Measurements from ENCODE around the gene HS6ST3. TPM values are rescaled to one million over a fixed set of nuclear protein-coding genes. Genes with fewer than 3 reads are reported as not detected.

The HS6ST3 gene
- total RNA-seq, 3 donors from 2014 or later = not detected

GRCh38 chr13:96119921-96120320, 30.0 kb downstream of the HS6ST3 start:
- H3K36me3 Mint-ChIP-seq (ENCODE audit: insufficient read depth) = no peaks in the 10 kb centered on the region
- no peak overlapping the region for H3K4me3 Mint-ChIP-seq
- no peaks in the 10 kb centered on the region for H3K9me3 Mint-ChIP-seq
- H3K4me1 Mint-ChIP-seq (ENCODE audit: low read depth) = no peaks in the 10 kb centered on the region
- DNase-seq = no peak
- no peaks in the 10 kb centered on the region for H3K27me3 Mint-ChIP-seq (ENCODE audit: low read depth)
- no peak for ATAC-seq

- ATAC-seq = no peak
- Mint-ChIP-seq H3K9me3 (peaks cover 4% of the 10 kb centered on the region), H3K4me1 (ENCODE audit: low read depth) (no peaks in the 10 kb centered on the region), H3K36me3 (ENCODE audit: insufficient read depth) (no peaks in the 10 kb centered on the region), H3K4me3 (no peak overlapping the region), H3K27me3 (ENCODE audit: low read depth) (no peaks in the 10 kb centered on the region)
- no peak for DNase-seq
These were observed 41.0 kb downstream of the HS6ST3 start for GRCh38 chr13:96130818-96131340.

- H3K4me1 Mint-ChIP-seq (ENCODE audit: low read depth) = no peaks in the 10 kb centered on the region
- H3K36me3 Mint-ChIP-seq (ENCODE audit: insufficient read depth) = no peaks in the 10 kb centered on the region
- H3K4me3 Mint-ChIP-seq = no peak overlapping the region
- ATAC-seq (no peak), DNase-seq (no peak)
- no peaks in the 10 kb centered on the region for H3K27me3 Mint-ChIP-seq (ENCODE audit: low read depth)
- peaks cover 7% of the 10 kb centered on the region for H3K9me3 Mint-ChIP-seq
These were observed 51.1 kb downstream of the HS6ST3 start for GRCh38 chr13:96141032-96141431.

GRCh38 chr13:96159725-96160124, 69.8 kb downstream of the HS6ST3 start:
- Mint-ChIP-seq H3K27me3 (ENCODE audit: low read depth) (peaks cover 3% of the 10 kb centered on the region), H3K36me3 (ENCODE audit: insufficient read depth) (no peaks in the 10 kb centered on the region), H3K4me1 (ENCODE audit: low read depth) (no peaks in the 10 kb centered on the region), H3K9me3 (peaks cover 6% of the 10 kb centered on the region), H3K4me3 (no peak overlapping the region)
- DNase-seq = no peak
- no peak for ATAC-seq

- Mint-ChIP-seq H3K4me3 (no peak overlapping the region), H3K36me3 (ENCODE audit: insufficient read depth) (no peaks in the 10 kb centered on the region), H3K27me3 (ENCODE audit: low read depth) (peaks cover 3% of the 10 kb centered on the region), H3K9me3 (peaks cover 6% of the 10 kb centered on the region), H3K4me1 (ENCODE audit: low read depth) (no peaks in the 10 kb centered on the region)
- DNase-seq (no peak), ATAC-seq (no peak)
These were observed 71.2 kb downstream of the HS6ST3 start for GRCh38 chr13:96161141-96161540.

- Mint-ChIP-seq H3K9me3 (no peaks in the 10 kb centered on the region), H3K36me3 (ENCODE audit: insufficient read depth) (no peaks in the 10 kb centered on the region), H3K27me3 (ENCODE audit: low read depth) (no peaks in the 10 kb centered on the region), H3K4me3 (no peak overlapping the region), H3K4me1 (ENCODE audit: low read depth) (no peaks in the 10 kb centered on the region)
- ATAC-seq (no peak), DNase-seq (no peak)
These were observed 75.9 kb downstream of the HS6ST3 start for GRCh38 chr13:96165840-96166239.

- no peaks in the 10 kb centered on the region for H3K27me3 Mint-ChIP-seq (ENCODE audit: low read depth)
- H3K9me3 Mint-ChIP-seq = no peaks in the 10 kb centered on the region
- H3K36me3 Mint-ChIP-seq (ENCODE audit: insufficient read depth) = no peaks in the 10 kb centered on the region
- DNase-seq (no peak), ATAC-seq (no peak)
- no peak overlapping the region for H3K4me3 Mint-ChIP-seq
- H3K4me1 Mint-ChIP-seq (ENCODE audit: low read depth) = no peaks in the 10 kb centered on the region
These were observed 82.2 kb downstream of the HS6ST3 start for GRCh38 chr13:96172066-96172465.

GRCh38 chr13:96178759-96179158, 88.9 kb downstream of the HS6ST3 start:
- Mint-ChIP-seq H3K27me3 (ENCODE audit: low read depth) (no peaks in the 10 kb centered on the region), H3K4me3 (no peak overlapping the region), H3K9me3 (peaks cover 16% of the 10 kb centered on the region), H3K36me3 (ENCODE audit: insufficient read depth) (no peaks in the 10 kb centered on the region), H3K4me1 (ENCODE audit: low read depth) (no peaks in the 10 kb centered on the region)
- ATAC-seq (no peak), DNase-seq (no peak)

- no peak for ATAC-seq
- Mint-ChIP-seq H3K4me1 (ENCODE audit: low read depth) (no peaks in the 10 kb centered on the region), H3K27me3 (ENCODE audit: low read depth) (no peaks in the 10 kb centered on the region), H3K36me3 (ENCODE audit: insufficient read depth) (no peaks in the 10 kb centered on the region), H3K4me3 (no peak overlapping the region), H3K9me3 (peaks cover 16% of the 10 kb centered on the region)
- no peak for DNase-seq
These were observed 89.4 kb downstream of the HS6ST3 start for GRCh38 chr13:96179309-96179708.

GRCh38 chr13:96181911-96182310, 92.0 kb downstream of the HS6ST3 start:
- peaks cover 16% of the 10 kb centered on the region for H3K9me3 Mint-ChIP-seq
- no peak overlapping the region for H3K4me3 Mint-ChIP-seq

GRCh38 chr13:96185818-96186217, 95.9 kb downstream of the HS6ST3 start:
- Mint-ChIP-seq H3K9me3 (peaks cover 8% of the 10 kb centered on the region), H3K27me3 (ENCODE audit: low read depth) (no peaks in the 10 kb centered on the region), H3K4me1 (ENCODE audit: low read depth) (no peaks in the 10 kb centered on the region), H3K36me3 (ENCODE audit: insufficient read depth) (no peaks in the 10 kb centered on the region), H3K4me3 (no peak overlapping the region)
- ATAC-seq = no peak
- DNase-seq = no peak

More at GRCh38 chr13:96181911-96182310, 92.0 kb downstream of the HS6ST3 start:
- DNase-seq = no peak
- ATAC-seq = no peak
- H3K27me3 Mint-ChIP-seq (ENCODE audit: low read depth) = no peaks in the 10 kb centered on the region
- H3K36me3 Mint-ChIP-seq (ENCODE audit: insufficient read depth) = no peaks in the 10 kb centered on the region
- H3K4me1 Mint-ChIP-seq (ENCODE audit: low read depth) = no peaks in the 10 kb centered on the region

- Mint-ChIP-seq H3K36me3 (ENCODE audit: insufficient read depth) (no peaks in the 10 kb centered on the region), H3K4me3 (no peak overlapping the region), H3K27me3 (ENCODE audit: low read depth) (no peaks in the 10 kb centered on the region), H3K4me1 (ENCODE audit: low read depth) (no peaks in the 10 kb centered on the region), H3K9me3 (no peaks in the 10 kb centered on the region)
- ATAC-seq (no peak), DNase-seq (no peak)
These were observed 101.5 kb downstream of the HS6ST3 start for GRCh38 chr13:96191367-96191766.

- H3K36me3 Mint-ChIP-seq (ENCODE audit: insufficient read depth) = no peaks in the 10 kb centered on the region
- ATAC-seq (no peak), DNase-seq (no peak)
- H3K27me3 Mint-ChIP-seq (ENCODE audit: low read depth) = no peaks in the 10 kb centered on the region
- H3K9me3 Mint-ChIP-seq = peaks cover 3% of the 10 kb centered on the region
- H3K4me1 Mint-ChIP-seq (ENCODE audit: low read depth) = no peaks in the 10 kb centered on the region
- H3K4me3 Mint-ChIP-seq = no peak overlapping the region
These were observed 103.9 kb downstream of the HS6ST3 start for GRCh38 chr13:96193728-96194310.

GRCh38 chr13:96198038-96198437, 108.1 kb downstream of the HS6ST3 start:
- H3K4me1 Mint-ChIP-seq (ENCODE audit: low read depth) = no peaks in the 10 kb centered on the region
- ATAC-seq = no peak
- H3K27me3 Mint-ChIP-seq (ENCODE audit: low read depth) = peaks cover 2% of the 10 kb centered on the region
- H3K36me3 Mint-ChIP-seq (ENCODE audit: insufficient read depth) = no peaks in the 10 kb centered on the region
- H3K4me3 Mint-ChIP-seq = no peak overlapping the region
- no peak for DNase-seq
- H3K9me3 Mint-ChIP-seq = peaks cover 4% of the 10 kb centered on the region

GRCh38 chr13:96199315-96199714, 109.4 kb downstream of the HS6ST3 start:
- ATAC-seq (no peak), DNase-seq (no peak)
- Mint-ChIP-seq H3K4me1 (ENCODE audit: low read depth) (no peaks in the 10 kb centered on the region), H3K9me3 (peaks cover 4% of the 10 kb centered on the region), H3K4me3 (no peak overlapping the region), H3K27me3 (ENCODE audit: low read depth) (peaks cover 2% of the 10 kb centered on the region), H3K36me3 (ENCODE audit: insufficient read depth) (no peaks in the 10 kb centered on the region)
